ENCODE data around the gene SEPTIN8.

DNA sequence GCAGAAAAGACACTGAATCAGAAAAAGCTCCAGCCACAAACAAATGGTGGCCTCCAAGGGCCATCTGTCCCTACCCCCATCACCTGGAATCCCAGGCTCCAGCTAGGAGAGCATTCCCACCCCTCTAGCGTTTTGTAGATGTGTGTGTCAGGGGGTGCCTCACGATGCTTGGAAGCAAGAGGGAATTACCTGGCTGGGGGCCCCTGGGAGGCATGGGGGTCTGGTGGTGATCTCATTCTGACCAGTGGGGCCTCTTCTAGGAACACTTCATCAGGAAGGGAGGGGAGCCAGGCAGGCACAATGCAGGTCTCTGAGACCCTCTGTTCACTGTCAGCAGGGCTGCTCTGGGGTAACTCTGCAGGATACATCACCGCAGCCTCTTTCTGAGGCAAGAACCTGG is 47.4 kb upstream of the SEPTIN8 start:
- TF ChIP-seq, protein P1, sequence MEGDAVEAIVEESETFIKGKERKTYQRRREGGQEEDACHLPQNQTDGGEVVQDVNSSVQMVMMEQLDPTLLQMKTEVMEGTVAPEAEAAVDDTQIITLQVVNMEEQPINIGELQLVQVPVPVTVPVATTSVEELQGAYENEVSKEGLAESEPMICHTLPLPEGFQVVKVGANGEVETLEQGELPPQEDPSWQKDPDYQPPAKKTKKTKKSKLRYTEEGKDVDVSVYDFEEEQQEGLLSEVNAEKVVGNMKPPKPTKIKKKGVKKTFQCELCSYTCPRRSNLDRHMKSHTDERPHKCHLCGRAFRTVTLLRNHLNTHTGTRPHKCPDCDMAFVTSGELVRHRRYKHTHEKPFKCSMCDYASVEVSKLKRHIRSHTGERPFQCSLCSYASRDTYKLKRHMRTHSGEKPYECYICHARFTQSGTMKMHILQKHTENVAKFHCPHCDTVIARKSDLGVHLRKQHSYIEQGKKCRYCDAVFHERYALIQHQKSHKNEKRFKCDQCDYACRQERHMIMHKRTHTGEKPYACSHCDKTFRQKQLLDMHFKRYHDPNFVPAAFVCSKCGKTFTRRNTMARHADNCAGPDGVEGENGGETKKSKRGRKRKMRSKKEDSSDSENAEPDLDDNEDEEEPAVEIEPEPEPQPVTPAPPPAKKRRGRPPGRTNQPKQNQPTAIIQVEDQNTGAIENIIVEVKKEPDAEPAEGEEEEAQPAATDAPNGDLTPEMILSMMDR (IDR thresholded peaks at IDR 0.05) = no peak
- no peak for TF ChIP-seq EZH2 (IDR thresholded peaks at IDR 0.05; ENCODE audit: borderline replicate concordance, insufficient read depth, low read depth, low read length, poor library complexity, severe bottlenecking)
